ENCODE results near the gene RGMA.

DNA sequence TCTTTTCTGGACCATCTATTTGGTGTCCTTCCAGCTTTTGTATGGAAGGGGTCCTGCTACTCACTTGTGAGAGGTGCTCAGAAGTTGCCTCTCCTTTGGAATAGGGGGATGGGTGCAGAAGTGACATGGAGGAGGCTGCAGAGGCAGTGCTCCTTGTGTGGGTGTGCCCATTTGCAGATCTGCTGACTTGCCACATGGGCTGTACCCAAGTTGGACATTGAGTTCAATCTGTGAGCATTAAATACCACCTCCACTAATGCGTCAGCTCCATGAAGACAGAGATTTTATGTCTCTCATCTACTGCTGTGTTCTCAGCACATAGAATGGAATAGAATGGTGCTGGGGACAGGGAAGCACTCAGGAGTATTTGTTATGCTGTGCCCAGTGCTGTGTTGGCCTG lies 76.2 kb downstream of the RGMA start:
- TF ChIP-seq CTCF (IDR thresholded peaks at IDR 0.05): no peak
- TF ChIP-seq ZFX (IDR thresholded peaks at IDR 0.05; ENCODE audit: borderline replicate concordance): no peak
